HL-60 (cell line): ENCODE results near the gene SLC7A4.

Source experiments
- GABPA ChIP-seq: IDR thresholded peaks from 2 replicates; pipeline ENCODE4 v1.6.1; 2012; ENCODE audit warnings: low read depth
- POLR2AphosphoS5 ChIP-seq: IDR thresholded peaks from 2 replicates; pipeline ENCODE4 v1.6.1; 2012; ENCODE audit warnings: low read depth
- SPI1 ChIP-seq: IDR thresholded peaks from 2 replicates; pipeline ENCODE4 v1.6.1; 2012; ENCODE audit warnings: low read depth, mild to moderate bottlenecking, borderline replicate concordance
- TF ChIP-seq, protein P1 (sequence below): IDR thresholded peaks from one replicate; pipeline ENCODE4 v1.5.1; 2011; ENCODE audit warnings: low read length, control low read depth, inconsistent platforms; ENCODE audit not compliant: insufficient read depth
- TF ChIP-seq, protein P2 (sequence below): IDR thresholded peaks from 2 replicates; pipeline ENCODE4 v1.6.1; 2012; ENCODE audit warnings: low read depth; ENCODE audit not compliant: insufficient replicate concordance

DNA sequence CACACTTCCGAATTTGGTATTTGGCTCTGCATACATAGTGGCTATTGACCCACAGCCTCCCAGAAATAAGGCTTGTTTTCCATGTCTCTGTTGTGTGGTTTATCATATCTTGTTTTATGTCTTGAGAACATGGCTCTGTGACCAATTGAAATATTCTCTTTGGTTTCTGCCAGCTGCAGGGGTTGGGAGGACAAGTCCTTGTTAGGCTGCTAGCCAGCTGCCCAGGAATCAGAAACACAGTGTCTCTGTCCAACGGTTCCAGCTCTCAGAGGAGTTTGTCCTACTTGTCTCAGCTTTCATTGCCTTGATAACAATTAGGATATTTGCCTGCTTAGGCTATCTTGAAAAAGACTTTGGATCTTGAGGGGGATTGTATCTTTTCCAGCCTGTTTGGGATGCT, 6.0 kb upstream of the SLC7A4 start:
- TF ChIP-seq, protein P1, sequence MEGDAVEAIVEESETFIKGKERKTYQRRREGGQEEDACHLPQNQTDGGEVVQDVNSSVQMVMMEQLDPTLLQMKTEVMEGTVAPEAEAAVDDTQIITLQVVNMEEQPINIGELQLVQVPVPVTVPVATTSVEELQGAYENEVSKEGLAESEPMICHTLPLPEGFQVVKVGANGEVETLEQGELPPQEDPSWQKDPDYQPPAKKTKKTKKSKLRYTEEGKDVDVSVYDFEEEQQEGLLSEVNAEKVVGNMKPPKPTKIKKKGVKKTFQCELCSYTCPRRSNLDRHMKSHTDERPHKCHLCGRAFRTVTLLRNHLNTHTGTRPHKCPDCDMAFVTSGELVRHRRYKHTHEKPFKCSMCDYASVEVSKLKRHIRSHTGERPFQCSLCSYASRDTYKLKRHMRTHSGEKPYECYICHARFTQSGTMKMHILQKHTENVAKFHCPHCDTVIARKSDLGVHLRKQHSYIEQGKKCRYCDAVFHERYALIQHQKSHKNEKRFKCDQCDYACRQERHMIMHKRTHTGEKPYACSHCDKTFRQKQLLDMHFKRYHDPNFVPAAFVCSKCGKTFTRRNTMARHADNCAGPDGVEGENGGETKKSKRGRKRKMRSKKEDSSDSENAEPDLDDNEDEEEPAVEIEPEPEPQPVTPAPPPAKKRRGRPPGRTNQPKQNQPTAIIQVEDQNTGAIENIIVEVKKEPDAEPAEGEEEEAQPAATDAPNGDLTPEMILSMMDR: no peak
- TF ChIP-seq POLR2AphosphoS5 (no peak), GABPA (no peak), SPI1 (no peak)
- TF ChIP-seq, protein P2, sequence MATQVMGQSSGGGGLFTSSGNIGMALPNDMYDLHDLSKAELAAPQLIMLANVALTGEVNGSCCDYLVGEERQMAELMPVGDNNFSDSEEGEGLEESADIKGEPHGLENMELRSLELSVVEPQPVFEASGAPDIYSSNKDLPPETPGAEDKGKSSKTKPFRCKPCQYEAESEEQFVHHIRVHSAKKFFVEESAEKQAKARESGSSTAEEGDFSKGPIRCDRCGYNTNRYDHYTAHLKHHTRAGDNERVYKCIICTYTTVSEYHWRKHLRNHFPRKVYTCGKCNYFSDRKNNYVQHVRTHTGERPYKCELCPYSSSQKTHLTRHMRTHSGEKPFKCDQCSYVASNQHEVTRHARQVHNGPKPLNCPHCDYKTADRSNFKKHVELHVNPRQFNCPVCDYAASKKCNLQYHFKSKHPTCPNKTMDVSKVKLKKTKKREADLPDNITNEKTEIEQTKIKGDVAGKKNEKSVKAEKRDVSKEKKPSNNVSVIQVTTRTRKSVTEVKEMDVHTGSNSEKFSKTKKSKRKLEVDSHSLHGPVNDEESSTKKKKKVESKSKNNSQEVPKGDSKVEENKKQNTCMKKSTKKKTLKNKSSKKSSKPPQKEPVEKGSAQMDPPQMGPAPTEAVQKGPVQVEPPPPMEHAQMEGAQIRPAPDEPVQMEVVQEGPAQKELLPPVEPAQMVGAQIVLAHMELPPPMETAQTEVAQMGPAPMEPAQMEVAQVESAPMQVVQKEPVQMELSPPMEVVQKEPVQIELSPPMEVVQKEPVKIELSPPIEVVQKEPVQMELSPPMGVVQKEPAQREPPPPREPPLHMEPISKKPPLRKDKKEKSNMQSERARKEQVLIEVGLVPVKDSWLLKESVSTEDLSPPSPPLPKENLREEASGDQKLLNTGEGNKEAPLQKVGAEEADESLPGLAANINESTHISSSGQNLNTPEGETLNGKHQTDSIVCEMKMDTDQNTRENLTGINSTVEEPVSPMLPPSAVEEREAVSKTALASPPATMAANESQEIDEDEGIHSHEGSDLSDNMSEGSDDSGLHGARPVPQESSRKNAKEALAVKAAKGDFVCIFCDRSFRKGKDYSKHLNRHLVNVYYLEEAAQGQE: no peak
